CD4-positive, alpha-beta T cell treated with Interleukin-2 at 100 ng/mL for 4 hours (primary cell): ENCODE measurements around the gene ADORA1.

Source experiments
- DNase-seq: peaks from one replicate; pipeline ENCODE4 v3.0.0-alpha.2; 2020; ENCODE audit warnings: low spot score

Gene ADORA1

GRCh38 chr1:203093754-203094410, 33.6 kb upstream of the ADORA1 start:
- DNase-seq: no peak

DNA sequence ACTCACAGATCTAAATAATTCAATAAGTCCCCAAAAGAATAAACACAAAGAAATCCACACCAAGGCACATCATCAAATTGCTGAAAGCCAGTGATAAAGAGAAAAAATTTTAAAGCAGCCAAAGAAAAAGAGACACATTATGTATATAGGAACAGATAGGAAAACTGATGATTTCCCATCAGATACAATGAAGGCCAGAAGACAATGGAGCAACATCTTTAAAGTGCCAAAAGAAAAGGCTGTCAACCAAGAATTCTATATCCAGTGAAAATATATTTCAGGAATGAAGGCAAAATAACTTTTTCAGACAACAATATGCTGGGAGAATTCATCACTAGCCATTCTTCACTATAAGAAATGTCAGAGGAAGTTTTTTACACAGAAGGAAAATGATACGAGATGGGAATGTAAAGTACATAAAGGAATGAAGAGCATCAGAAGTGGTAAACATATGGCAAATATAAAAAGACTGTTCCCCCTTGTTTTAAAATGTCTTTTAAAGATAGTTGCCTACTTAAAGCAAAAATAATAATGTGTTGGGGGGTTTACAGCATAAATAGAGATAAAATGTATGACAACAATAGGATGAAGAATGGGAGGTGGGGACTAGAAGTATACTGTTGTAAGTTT, 32.4 kb upstream of the ADORA1 start:
- DNase-seq: no peak

- no peak for DNase-seq
Observed at GRCh38 chr1:203096566-203096965, 31.0 kb upstream of the ADORA1 start.

GRCh38 chr1:203097001-203097400, 30.5 kb upstream of the ADORA1 start:
- DNase-seq: no peak

GRCh38 chr1:203098445-203098844, 29.1 kb upstream of the ADORA1 start:
- no peak for DNase-seq

DNA sequence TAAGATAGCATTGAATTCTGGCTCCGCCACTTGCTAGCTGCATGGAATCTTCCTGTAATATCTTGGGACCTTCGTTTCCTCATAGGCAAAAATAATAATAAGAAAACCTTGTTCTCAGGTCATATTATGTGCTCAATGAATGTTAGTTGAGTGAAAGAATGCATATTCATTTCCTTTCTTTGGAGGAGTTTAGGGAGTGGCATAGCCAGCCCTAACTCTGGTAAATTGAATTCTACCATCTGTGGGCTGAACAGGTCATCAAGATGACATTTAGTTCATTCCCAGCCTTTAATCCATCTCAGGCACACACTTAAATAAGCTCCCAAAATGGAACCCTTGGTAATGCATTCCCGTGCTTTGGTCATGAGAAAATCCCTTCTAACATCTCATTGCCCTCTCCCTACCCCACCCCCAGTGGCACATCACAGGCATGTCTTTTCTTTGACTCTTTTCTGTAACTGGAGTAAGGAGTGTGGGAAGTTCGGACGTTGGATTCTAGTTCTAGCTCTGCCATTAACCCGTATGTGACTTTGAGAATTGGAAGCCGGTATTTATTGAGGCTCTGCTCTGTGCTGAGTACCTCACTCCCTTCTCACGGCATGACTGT, 28.5 kb upstream of the ADORA1 start:
- no peak for DNase-seq

DNA sequence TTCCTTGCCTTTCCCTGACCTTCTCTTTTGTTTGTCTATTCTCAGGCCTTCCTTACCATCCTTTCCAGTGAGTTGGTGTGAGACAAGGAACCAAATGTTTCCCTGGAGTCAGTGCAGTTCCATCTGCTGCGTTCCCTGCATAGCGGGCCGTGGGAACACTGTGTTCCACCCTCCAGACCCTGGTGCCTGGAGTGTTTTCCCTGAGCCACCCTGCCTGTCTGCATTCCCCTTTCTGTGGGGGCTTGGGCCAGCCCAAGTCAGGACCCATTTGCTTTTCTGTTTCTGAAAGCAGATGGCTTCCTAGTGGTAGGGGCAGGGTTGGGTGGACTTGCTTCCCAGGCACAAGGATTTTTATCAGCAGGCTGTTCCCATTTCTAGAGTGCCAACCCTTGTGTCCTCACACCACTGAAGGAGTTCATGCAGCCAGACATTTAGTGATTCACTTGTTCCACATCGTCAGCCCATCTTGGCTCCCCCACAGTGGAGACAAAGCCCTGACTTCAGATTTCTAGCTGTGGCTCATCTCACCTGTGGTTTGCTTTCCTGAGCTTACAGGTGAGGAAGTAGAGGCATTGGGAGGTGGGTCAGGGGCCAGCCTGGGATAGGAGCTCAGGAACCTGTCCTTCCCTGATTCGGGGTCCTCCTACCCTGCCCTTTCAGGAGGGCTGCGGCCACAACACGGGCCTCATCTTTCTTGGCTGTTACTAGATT, 27.6 kb upstream of the ADORA1 start:
- no peak for DNase-seq

GRCh38 chr1:203100516-203100869, 27.0 kb upstream of the ADORA1 start:
- no peak for DNase-seq

GRCh38 chr1:203101813-203102634, 25.5 kb upstream of the ADORA1 start:
- no peak for DNase-seq

GRCh38 chr1:203103216-203103615, 24.3 kb upstream of the ADORA1 start:
- DNase-seq: no peak

GRCh38 chr1:203103829-203104495, 23.6 kb upstream of the ADORA1 start:
- no peak for DNase-seq

GRCh38 chr1:203104789-203105390, 22.6 kb upstream of the ADORA1 start:
- DNase-seq: no peak

DNA sequence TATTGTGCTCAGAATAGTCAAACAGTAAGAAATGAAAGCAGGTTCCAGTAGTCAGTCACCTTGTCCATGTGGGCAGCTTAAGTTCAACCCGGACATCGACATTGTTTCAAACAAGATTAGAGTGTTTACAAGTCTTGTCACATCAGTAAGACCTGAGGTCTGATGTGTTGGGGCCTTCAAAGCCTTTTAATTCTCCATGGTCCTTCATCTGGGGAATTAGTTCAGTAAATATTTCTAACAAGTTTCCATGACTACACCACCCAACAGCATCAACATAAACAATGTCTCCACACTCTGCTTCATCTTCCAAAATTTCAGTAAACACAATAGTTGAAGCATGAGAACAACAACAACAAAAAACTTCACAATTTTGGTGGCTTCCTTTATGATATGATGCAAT, 15.1 kb upstream of the ADORA1 start:
- no peak for DNase-seq

DNA sequence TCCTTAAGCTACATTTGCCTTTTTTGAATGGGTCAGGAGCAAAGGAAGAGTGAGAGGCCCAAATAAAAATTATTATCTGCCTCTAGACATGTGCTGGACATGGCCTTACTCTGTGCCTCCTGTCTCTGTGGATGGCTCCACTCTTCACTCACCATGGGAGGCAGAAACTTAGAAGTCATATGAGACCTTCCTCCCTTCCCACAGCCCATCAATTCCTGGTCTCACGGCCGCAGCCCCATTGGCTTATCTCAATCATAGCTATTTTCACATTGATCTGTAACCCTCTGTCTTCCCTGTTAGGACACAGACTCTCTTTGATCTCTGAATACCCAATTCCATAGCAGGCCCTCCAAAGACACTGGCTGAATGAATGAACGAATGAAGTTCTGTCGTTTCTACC, 14.2 kb upstream of the ADORA1 start:
- no peak for DNase-seq

GRCh38 chr1:203114202-203114601, 13.3 kb upstream of the ADORA1 start:
- no peak for DNase-seq

GRCh38 chr1:203116091-203116820, 11.3 kb upstream of the ADORA1 start:
- no peak for DNase-seq

DNA sequence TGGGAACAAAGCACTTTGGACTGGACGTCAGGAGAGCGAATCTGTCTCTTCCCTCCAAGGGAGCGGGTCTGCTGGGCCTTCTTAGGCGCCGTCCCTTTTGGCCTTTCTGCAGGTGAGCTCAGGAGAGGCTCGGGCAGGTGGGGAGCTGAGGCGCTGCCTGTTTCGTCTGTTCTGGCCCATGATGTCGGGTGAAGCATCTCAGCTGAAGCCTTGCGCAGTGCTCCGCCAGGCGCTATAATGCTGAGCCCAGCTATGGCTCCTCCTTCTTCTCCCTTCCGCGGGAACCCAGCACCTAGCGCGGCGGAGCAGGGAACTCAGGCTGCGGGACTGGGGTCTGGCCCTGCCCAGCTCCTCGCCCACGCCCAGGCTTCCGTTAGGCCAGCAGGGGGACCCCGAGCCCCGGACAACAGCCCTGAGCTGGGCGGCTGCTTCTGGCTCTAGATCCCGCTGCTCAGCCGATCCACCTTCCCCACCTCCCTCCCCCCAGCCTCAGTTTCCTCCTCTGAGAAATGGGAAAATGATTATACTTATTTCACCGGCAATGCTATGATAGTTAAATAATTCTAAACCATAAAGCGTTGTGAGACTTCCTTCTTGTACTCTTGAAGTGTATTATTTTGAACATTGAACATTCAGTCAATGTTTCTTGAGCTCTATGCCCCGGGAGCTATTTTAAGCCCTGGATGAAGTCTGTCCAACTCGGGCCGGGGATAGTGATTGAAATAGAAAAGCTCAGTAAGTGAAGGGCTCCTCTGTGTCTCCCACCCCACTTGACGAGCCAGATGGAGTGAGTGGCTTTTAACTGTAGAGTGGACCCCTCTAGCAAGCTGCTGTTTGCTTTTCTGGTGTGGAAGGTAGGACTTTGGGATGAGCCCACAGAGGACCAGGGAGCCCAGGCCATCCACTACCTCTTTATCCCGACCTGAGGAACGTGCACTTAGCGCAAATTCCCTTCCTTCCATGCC, 9.6 kb upstream of the ADORA1 start:
- DNase-seq: no peak

DNA sequence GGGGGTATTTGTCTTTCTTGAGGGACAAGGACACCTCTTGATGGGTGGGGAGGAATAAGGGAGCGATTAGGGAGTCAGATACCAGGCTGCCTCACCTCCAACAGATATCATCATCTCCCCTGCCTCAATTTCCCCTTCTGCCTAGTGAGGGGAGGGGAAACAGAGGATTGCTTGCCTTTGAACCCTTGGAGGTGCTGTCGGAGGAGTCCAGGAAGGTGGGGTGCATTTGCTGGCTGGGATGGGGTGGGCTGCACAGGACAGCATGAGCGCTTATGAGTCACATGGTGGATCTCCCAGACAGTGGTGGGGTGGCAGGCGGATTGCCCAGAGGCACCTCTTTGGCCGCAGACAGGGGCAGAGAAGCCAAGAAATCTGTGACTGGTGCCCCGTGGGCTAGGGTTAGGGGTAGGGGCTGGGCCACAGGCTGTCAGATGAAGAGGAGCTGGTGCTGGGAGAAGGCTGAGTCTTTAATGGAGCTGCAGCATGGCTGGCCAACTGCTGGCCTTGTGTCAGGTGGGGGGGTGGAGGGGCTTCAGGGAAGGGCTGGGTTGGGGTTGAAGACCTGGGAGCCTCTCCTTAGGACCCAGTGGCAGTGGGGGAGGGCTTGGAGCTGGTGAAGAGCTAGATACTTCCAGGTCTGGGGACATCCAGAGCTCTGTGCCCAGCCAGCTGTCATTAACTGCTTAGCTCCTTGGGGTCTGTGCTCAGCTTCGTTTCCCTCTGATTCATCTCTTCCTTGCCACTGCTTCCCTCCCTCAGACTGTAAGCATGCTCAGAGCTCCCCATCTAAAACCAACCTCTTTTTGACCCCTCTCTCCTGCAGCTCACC, 7.0 kb upstream of the ADORA1 start:
- DNase-seq: no peak
